BJ (cell line): Measurements from ENCODE around the gene ARL15. TPM values are rescaled to one million over a fixed set of nuclear protein-coding genes. Genes with fewer than 3 reads are reported as not detected.
A peak's percentile ranks its signal among the peaks of the same experiment; 100 is the strongest.

Source experiments
- CTCF ChIA-PET: fragments of 350-600 bp; formaldehyde crosslinking; extraction: SDS; loops from one replicate; lab custom pipeline; 2021; ENCODE audit warnings: antibody characterized with exemption, inconsistent platforms; lab: Yijun Ruan, JAX
- POLR2A ChIA-PET: fragments of 300-600 bp; sonication (Branson Sonifier 250); formaldehyde crosslinking; extraction: SDS; loops from one replicate; lab custom pipeline; 2021; ENCODE audit warnings: antibody characterized with exemption; lab: Charles Lee
- DNase-seq: peaks from one replicate; pipeline ENCODE4 v3.0.0-alpha.2; 2011; ENCODE audit warnings: low read depth
- H3K27me3 ChIP-seq: 2 replicates; pipeline ENCODE4 v1.6.0; 2011; ENCODE audit warnings: low read length; ENCODE audit not compliant: control insufficient read depth, insufficient read depth
- H3K36me3 ChIP-seq: 2 replicates; pipeline ENCODE4 v1.5.1; 2011; ENCODE audit warnings: low read length; ENCODE audit not compliant: control insufficient read depth, insufficient read depth
- H3K4me3 ChIP-seq: 2 replicates; pipeline ENCODE4 v1.5.1; 2011; ENCODE audit warnings: low read depth, mild to moderate bottlenecking, control low read depth, low read length
- CTCF ChIP-seq: IDR thresholded peaks from 2 replicates; pipeline ENCODE4 v1.5.1; 2011; ENCODE audit warnings: low read depth, mild to moderate bottlenecking, control low read depth, inconsistent platforms, low read length, moderate library complexity; ENCODE audit not compliant: insufficient read depth
- polyA plus RNA-seq: library from polyadenylated mRNA; depleted of rRNA; stranded (reverse); fragments of >200 nt; gene quantifications from 2 replicates; pipeline ENCODE4 v1.2.3, GENCODE V29; 2011

ARL15 gene
- polyA plus RNA-seq, 1 experiment, result 11.9 TPM

- TF ChIP-seq CTCF, result no peak
- H3K4me3 ChIP-seq, result no peak overlapping the region
- CTCF ChIA-PET, result interaction anchor here (1.2 kb wide), 1 partner anchor 9 kb away, joined by 3 read pairs; no protein-coding TSS in a partner anchor
- H3K36me3 ChIP-seq, result no peaks in the 10 kb centered on the region
- DNase-seq, result peak; percentile 71
- POLR2A ChIA-PET, result interaction anchor here (0.6 kb wide), 1 partner anchor 150 kb away, joined by 3 read pairs; no protein-coding TSS in a partner anchor
- H3K27me3 ChIP-seq, result no peaks in the 10 kb centered on the region
Observed at GRCh38 chr5:53936481-53937352, 373.7 kb downstream of the ARL15 start.

- Histone ChIP-seq H3K4me3 (no peak overlapping the region), H3K36me3 (no peaks in the 10 kb centered on the region), H3K27me3 (no peaks in the 10 kb centered on the region)
- POLR2A ChIA-PET, result interaction anchor here (0.9 kb wide), 1 partner anchor 452 kb away, joined by 3 read pairs; no protein-coding TSS in a partner anchor
- CTCF ChIA-PET, result interaction anchor here (0.8 to 1.4 kb wide), 5 partner anchors 9 to 295 kb away, joined by 3 to 4 read pairs (median 3); no protein-coding TSS in a partner anchor
- peak; percentile 66 for DNase-seq
- TF ChIP-seq CTCF, result no peak
Observed at GRCh38 chr5:53934151-53934820, 376.1 kb downstream of the ARL15 start.

GRCh38 chr5:53932351-53932750 is 378.0 kb downstream of the ARL15 start:
- ChIA-PET CTCF (no interaction called here), POLR2A (no interaction called here)
- no peaks in the 10 kb centered on the region for H3K36me3 ChIP-seq
- no peak for DNase-seq
- no peak for TF ChIP-seq CTCF
- H3K27me3 ChIP-seq, result no peaks in the 10 kb centered on the region
- H3K4me3 ChIP-seq, result no peak overlapping the region

- no peak overlapping the region for H3K4me3 ChIP-seq
- ChIA-PET POLR2A (no interaction called here), CTCF (interaction anchor here (1.4 kb wide), 1 partner anchor 11 kb away, joined by 3 read pairs; no protein-coding TSS in a partner anchor)
- TF ChIP-seq CTCF, result no peak
- no peaks in the 10 kb centered on the region for H3K27me3 ChIP-seq
- H3K36me3 ChIP-seq, result no peaks in the 10 kb centered on the region
- no peak for DNase-seq
Observed at GRCh38 chr5:53930457-53930856, 379.9 kb downstream of the ARL15 start.

- Histone ChIP-seq H3K4me3 (no peak overlapping the region), H3K36me3 (no peaks in the 10 kb centered on the region), H3K27me3 (no peaks in the 10 kb centered on the region)
- TF ChIP-seq CTCF, result no peak
- CTCF ChIA-PET, result interaction anchor here (0.9 to 1.4 kb wide), 2 partner anchors 10 to 13 kb away, joined by 3 read pairs; no protein-coding TSS in a partner anchor
- POLR2A ChIA-PET, result no interaction called here
- no peak for DNase-seq
Observed at GRCh38 chr5:53929570-53929969, 380.8 kb downstream of the ARL15 start.
